DND-41 (cell line): ENCODE results near the gene HCN4.

ENCODE experiments used
- ATAC-seq: fragments of 200-7000 bp; cut with Tn5 transposase; 3 replicates; pipeline ENCODE4 v1.9.1; 2021; ENCODE audit warnings: low read depth; ENCODE audit not compliant: insufficient read depth
- DNase-seq: peaks from one replicate; pipeline ENCODE4 v3.0.0-alpha.2; 2020
- H2AFZ ChIP-seq: 2 replicates; pipeline ENCODE4 v1.6.0; 2012; ENCODE audit warnings: low read depth, low read length
- H3K27ac ChIP-seq: 2 replicates; pipeline ENCODE4 v1.5.1; 2012; ENCODE audit warnings: low read length, inconsistent platforms
- H3K27me3 ChIP-seq: fragments of 200-600 bp; sonication (generic); 2 replicates; pipeline ENCODE4 v1.6.0; 2012; ENCODE audit warnings: low read length, mild to moderate bottlenecking, inconsistent platforms; ENCODE audit not compliant: insufficient read depth, poor library complexity
- H3K36me3 ChIP-seq: 2 replicates; pipeline ENCODE4 v1.5.1; 2012; ENCODE audit warnings: low read length, inconsistent platforms; ENCODE audit not compliant: insufficient read depth
- H3K4me1 ChIP-seq: 2 replicates; pipeline ENCODE4 v1.5.1; 2012; ENCODE audit warnings: mild to moderate bottlenecking, low read length; ENCODE audit not compliant: insufficient read depth
- H3K4me2 ChIP-seq: 2 replicates; pipeline ENCODE4 v1.6.0; 2012; ENCODE audit warnings: mild to moderate bottlenecking, moderate library complexity, low read length, inconsistent platforms; ENCODE audit not compliant: insufficient read depth
- H3K4me3 ChIP-seq, 2 experiments: fragments of 200-600 bp in 1 of 2; shearing (Covaris generic) in 1 of 2; 2 replicates each; pipeline ENCODE4 v1.5.1; 2012 to 2016; ENCODE audit warnings: inconsistent platforms in 2 of 2, low read length in 2 of 2, mild to moderate bottlenecking in 2 of 2, low read depth in 1 of 2, moderate library complexity in 1 of 2
- H3K79me2 ChIP-seq: 2 replicates; pipeline ENCODE4 v1.6.0; 2012; ENCODE audit warnings: low read length, inconsistent platforms; ENCODE audit not compliant: insufficient read depth
- H3K9ac ChIP-seq: 2 replicates; pipeline ENCODE4 v1.6.0; 2012; ENCODE audit warnings: low read depth, mild to moderate bottlenecking, inconsistent platforms, low read length, moderate library complexity
- H3K9me3 ChIP-seq: 2 replicates; pipeline ENCODE4 v1.5.1; 2012; ENCODE audit warnings: low read length, moderate library complexity, mild to moderate bottlenecking, inconsistent platforms; ENCODE audit not compliant: insufficient read depth, severe bottlenecking
- H4K20me1 ChIP-seq: 2 replicates; pipeline ENCODE4 v1.6.0; 2012; ENCODE audit warnings: low read length; ENCODE audit not compliant: insufficient read depth
- EZH2 ChIP-seq: IDR thresholded peaks from 3 replicates; pipeline ENCODE4 v1.6.1; 2012; ENCODE audit warnings: borderline replicate concordance, low read depth, mild to moderate bottlenecking, moderate library complexity, low read length, inconsistent platforms; ENCODE audit not compliant: severe bottlenecking
- TF ChIP-seq, protein P1 (sequence below): IDR thresholded peaks from 2 replicates; pipeline ENCODE4 v1.5.1; 2012; ENCODE audit warnings: borderline replicate concordance, low read length, moderate library complexity, mild to moderate bottlenecking; ENCODE audit not compliant: poor library complexity, severe bottlenecking; ENCODE audit errors: extremely low read depth

HCN4 gene

DNA sequence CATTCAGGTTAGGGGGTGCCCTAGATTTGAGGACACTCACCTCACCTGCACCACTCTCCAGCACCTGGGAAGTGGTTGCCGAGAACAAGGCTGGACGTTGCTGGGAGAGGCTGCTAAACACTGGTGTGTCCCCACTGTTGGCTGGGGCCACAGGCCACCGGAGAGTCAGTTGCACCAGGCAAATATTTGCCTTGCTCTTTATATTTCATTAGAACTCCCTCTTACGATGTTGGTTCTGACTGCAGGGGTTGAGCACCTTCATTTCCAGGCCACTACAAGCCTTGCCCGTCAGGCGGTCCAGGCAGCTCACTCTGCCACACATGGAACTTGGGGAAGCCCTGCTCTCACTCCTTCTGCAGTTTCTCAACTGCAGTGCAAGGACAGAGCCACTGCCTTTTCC is 30.7 kb downstream of the HCN4 start:
- H3K27me3 ChIP-seq = no peaks in the 10 kb centered on the region

DNA sequence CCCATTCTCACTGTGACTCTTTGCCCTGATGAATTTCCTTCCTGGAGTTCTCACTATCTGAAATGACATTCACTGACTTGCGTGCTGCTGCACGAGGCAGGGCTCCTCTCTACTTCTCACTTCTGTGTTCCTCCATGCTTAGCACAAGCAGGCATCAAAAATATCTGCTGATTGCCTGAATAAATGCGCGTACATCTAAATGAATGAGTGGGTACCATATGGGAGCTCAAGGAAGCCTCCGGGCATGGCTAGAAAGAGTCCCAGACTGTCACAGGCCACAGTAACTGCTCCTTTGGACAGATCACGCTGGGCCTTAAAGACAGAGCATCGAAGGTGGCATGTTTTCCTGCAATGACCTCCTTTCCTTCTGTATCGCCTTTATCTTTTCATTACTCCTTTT is 31.6 kb downstream of the HCN4 start:
- TF ChIP-seq, protein P1, sequence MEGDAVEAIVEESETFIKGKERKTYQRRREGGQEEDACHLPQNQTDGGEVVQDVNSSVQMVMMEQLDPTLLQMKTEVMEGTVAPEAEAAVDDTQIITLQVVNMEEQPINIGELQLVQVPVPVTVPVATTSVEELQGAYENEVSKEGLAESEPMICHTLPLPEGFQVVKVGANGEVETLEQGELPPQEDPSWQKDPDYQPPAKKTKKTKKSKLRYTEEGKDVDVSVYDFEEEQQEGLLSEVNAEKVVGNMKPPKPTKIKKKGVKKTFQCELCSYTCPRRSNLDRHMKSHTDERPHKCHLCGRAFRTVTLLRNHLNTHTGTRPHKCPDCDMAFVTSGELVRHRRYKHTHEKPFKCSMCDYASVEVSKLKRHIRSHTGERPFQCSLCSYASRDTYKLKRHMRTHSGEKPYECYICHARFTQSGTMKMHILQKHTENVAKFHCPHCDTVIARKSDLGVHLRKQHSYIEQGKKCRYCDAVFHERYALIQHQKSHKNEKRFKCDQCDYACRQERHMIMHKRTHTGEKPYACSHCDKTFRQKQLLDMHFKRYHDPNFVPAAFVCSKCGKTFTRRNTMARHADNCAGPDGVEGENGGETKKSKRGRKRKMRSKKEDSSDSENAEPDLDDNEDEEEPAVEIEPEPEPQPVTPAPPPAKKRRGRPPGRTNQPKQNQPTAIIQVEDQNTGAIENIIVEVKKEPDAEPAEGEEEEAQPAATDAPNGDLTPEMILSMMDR = no peak
- TF ChIP-seq EZH2 = no peak
- DNase-seq (no peak), ATAC-seq (no peak)
- H3K9me3 ChIP-seq = no peaks in the 10 kb centered on the region
- H3K9ac ChIP-seq = no peak overlapping the region
- H3K27me3 ChIP-seq = no peaks in the 10 kb centered on the region
- H3K4me2 ChIP-seq = no peak overlapping the region
- no peaks in the 10 kb centered on the region; the same call in 1 of the 2 replicates for H4K20me1 ChIP-seq
- H3K36me3 ChIP-seq = no peaks in the 10 kb centered on the region
- H3K27ac ChIP-seq = no peak overlapping the region
- no peaks in the 10 kb centered on the region for H3K79me2 ChIP-seq
- no peak overlapping the region for H2AFZ ChIP-seq
- H3K4me3 ChIP-seq = no peak overlapping the region
- H3K4me1 ChIP-seq = no peaks in the 10 kb centered on the region

More for the DNA sequence above, 30.7 kb downstream of the HCN4 start:
- Histone ChIP-seq H3K79me2 (no peaks in the 10 kb centered on the region), H3K4me3 (no peak overlapping the region), H4K20me1 (no peaks in the 10 kb centered on the region; the same call in 1 of the 2 replicates), H3K9ac (no peak overlapping the region), H3K4me2 (no peak overlapping the region), H3K27ac (no peak overlapping the region), H3K4me1 (no peaks in the 10 kb centered on the region), H3K36me3 (no peaks in the 10 kb centered on the region), H3K9me3 (no peaks in the 10 kb centered on the region), H2AFZ (no peak overlapping the region)
- no peak for ATAC-seq
- TF ChIP-seq EZH2 = no peak
- TF ChIP-seq, protein P1 = no peak
- DNase-seq = no peak

DNA sequence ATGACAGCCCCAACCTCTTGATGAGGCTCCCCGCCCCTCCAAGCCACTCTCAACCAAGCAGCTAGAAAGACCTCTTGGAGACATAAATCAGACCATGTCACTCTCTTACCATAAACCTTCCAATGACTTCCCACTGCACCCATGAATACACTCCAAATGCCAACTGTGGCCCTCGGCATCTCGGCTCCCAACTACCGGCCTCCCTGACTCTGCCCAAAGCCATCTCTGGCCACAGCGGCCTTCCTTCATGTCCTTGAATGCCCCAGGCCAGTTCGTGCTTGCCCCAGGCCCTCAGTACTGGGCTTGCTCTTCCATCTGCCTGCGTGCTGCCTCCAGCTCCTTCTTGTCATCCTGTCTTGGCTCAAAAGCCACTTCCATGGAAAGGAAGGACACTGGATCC is 32.0 kb downstream of the HCN4 start:
- no peaks in the 10 kb centered on the region for H3K27me3 ChIP-seq
- H3K4me2 ChIP-seq = no peak overlapping the region
- H3K79me2 ChIP-seq = no peaks in the 10 kb centered on the region
- no peak overlapping the region for H3K4me3 ChIP-seq
- no peak overlapping the region for H3K9ac ChIP-seq
- H4K20me1 ChIP-seq = no peaks in the 10 kb centered on the region; the same call in 1 of the 2 replicates
- ATAC-seq (no peak), DNase-seq (no peak)
- H3K4me1 ChIP-seq = no peaks in the 10 kb centered on the region
- TF ChIP-seq EZH2 = no peak
- TF ChIP-seq, protein P1 = no peak
- no peaks in the 10 kb centered on the region for H3K9me3 ChIP-seq
- no peak overlapping the region for H2AFZ ChIP-seq
- no peaks in the 10 kb centered on the region for H3K36me3 ChIP-seq
- no peak overlapping the region for H3K27ac ChIP-seq

DNA sequence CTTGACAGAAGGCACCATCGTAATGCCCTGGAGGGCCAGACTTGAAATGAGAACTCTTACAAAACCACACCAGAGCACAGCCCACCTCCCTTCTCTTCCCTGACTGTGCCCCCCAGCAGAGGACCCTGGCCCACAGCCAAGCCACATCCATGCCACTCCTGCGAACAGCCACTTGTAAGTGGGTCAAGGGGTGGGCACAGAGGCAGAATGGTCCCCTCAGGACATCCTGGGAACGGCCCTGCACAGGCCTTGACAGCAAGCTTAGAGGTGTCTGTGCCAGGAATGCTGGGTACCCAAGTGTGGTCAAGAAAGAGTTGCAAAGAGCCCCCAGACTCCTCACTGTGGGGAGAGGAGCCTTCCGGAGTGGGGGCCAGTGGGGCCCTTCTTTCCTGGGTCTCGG is 33.3 kb downstream of the HCN4 start:
- no peaks in the 10 kb centered on the region for H3K9me3 ChIP-seq
- no peak overlapping the region for H3K27ac ChIP-seq
- H3K4me1 ChIP-seq = no peaks in the 10 kb centered on the region
- H3K4me3 ChIP-seq = no peak overlapping the region
- no peak overlapping the region for H2AFZ ChIP-seq
- DNase-seq (no peak), ATAC-seq (no peak)
- no peak overlapping the region for H3K4me2 ChIP-seq
- no peaks in the 10 kb centered on the region for H3K79me2 ChIP-seq
- H3K9ac ChIP-seq = no peak overlapping the region
- no peaks in the 10 kb centered on the region; the same call in 1 of the 2 replicates for H4K20me1 ChIP-seq
- no peaks in the 10 kb centered on the region for H3K36me3 ChIP-seq
- H3K27me3 ChIP-seq = no peaks in the 10 kb centered on the region
- TF ChIP-seq, protein P1 = no peak
- TF ChIP-seq EZH2 = no peak
